ENCODE measurements around the gene GFPT2.

GFPT2 gene

GRCh38 chr5:180367300-180367699, 14.2 kb upstream of the GFPT2 start:
- POLR2A ChIA-PET, result no interaction called here

GRCh38 chr5:180366326-180366725, 13.2 kb upstream of the GFPT2 start:
- TF ChIP-seq CTCF (IDR thresholded peaks at IDR 0.05; ENCODE audit: insufficient read depth, low read length, missing control alignments), result no peak
- ChIA-PET POLR2A (no interaction called here), CTCF (no interaction called here)
- no peak overlapping the region for H3K4me3 ChIP-seq (ENCODE audit: low read depth, low read length)
- DNase-seq (ENCODE audit: low read depth, low spot score), result no peak

More at GRCh38 chr5:180367300-180367699, 14.2 kb upstream of the GFPT2 start:
- no peak overlapping the region for H3K4me3 ChIP-seq (ENCODE audit: low read depth, low read length)
- DNase-seq (ENCODE audit: low read depth, low spot score), result no peak
- CTCF ChIA-PET, result no interaction called here
- no peak for TF ChIP-seq CTCF (IDR thresholded peaks at IDR 0.05; ENCODE audit: insufficient read depth, low read length, missing control alignments)

GRCh38 chr5:180365829-180366228, 12.7 kb upstream of the GFPT2 start:
- no peak for DNase-seq (ENCODE audit: low read depth, low spot score)
- H3K4me3 ChIP-seq (ENCODE audit: low read depth, low read length), result no peak overlapping the region
- no peak for TF ChIP-seq CTCF (IDR thresholded peaks at IDR 0.05; ENCODE audit: insufficient read depth, low read length, missing control alignments)
- POLR2A ChIA-PET, result no interaction called here
- CTCF ChIA-PET, result no interaction called here

DNA sequence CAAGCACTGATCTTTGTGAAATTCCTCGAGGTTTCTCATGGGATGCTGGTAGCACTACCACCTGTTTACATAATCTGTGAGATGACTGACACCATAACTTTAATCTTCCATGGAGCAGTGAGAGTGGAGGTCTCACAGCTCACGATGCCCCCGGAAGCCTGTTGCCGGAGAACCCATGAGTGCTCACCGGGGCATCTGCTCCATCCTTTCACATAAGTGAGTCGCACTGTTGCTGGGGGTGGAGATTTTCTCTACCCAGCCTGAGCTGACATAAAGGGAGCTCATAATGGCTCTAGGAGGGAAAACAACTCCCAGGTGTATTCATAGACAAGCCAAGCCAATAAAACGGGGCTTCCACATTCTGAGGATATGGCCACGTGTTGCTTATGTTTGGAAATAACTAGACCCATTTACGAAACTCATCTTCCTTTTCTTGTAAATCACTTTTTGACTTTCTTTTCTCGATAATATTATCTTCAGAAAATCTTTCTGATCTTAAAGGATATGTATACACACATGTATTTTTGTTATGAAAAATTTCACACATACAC, 11.2 kb upstream of the GFPT2 start:
- TF ChIP-seq CTCF (IDR thresholded peaks at IDR 0.05; ENCODE audit: insufficient read depth, low read length, missing control alignments), result no peak
- ChIA-PET CTCF (interaction anchor here (0.7 kb wide), 1 partner anchor 11 kb away, joined by 3 read pairs; no protein-coding TSS in a partner anchor), POLR2A (no interaction called here)
- no peak overlapping the region for H3K4me3 ChIP-seq (ENCODE audit: low read depth, low read length)
- no peak for DNase-seq (ENCODE audit: low read depth, low spot score)

GRCh38 chr5:180360078-180360957, 7.2 kb upstream of the GFPT2 start:
- ChIA-PET CTCF (no interaction called here), POLR2A (no interaction called here)
- H3K4me3 ChIP-seq (ENCODE audit: low read depth, low read length), result no peak overlapping the region
- no peak for TF ChIP-seq CTCF (IDR thresholded peaks at IDR 0.05; ENCODE audit: insufficient read depth, low read length, missing control alignments)
- DNase-seq (ENCODE audit: low read depth, low spot score), result no peak

GRCh38 chr5:180358694-180359093, 5.6 kb upstream of the GFPT2 start:
- no peak for TF ChIP-seq CTCF (IDR thresholded peaks at IDR 0.05; ENCODE audit: insufficient read depth, low read length, missing control alignments)
- no peak for DNase-seq (ENCODE audit: low read depth, low spot score)
- ChIA-PET POLR2A (no interaction called here), CTCF (interaction anchor here (0.8 to 1.2 kb wide), 2 partner anchors 65 to 112 kb away, joined by 3 to 4 read pairs; no protein-coding TSS in a partner anchor)
- no peak overlapping the region for H3K4me3 ChIP-seq (ENCODE audit: low read depth, low read length)
